ENCODE results near the gene ATP2C1.

The ATP2C1 gene

GRCh38 chr3:130897316-130897715 is 3.4 kb downstream of the ATP2C1 start:
- TF ChIP-seq, protein P1, sequence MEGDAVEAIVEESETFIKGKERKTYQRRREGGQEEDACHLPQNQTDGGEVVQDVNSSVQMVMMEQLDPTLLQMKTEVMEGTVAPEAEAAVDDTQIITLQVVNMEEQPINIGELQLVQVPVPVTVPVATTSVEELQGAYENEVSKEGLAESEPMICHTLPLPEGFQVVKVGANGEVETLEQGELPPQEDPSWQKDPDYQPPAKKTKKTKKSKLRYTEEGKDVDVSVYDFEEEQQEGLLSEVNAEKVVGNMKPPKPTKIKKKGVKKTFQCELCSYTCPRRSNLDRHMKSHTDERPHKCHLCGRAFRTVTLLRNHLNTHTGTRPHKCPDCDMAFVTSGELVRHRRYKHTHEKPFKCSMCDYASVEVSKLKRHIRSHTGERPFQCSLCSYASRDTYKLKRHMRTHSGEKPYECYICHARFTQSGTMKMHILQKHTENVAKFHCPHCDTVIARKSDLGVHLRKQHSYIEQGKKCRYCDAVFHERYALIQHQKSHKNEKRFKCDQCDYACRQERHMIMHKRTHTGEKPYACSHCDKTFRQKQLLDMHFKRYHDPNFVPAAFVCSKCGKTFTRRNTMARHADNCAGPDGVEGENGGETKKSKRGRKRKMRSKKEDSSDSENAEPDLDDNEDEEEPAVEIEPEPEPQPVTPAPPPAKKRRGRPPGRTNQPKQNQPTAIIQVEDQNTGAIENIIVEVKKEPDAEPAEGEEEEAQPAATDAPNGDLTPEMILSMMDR (IDR thresholded peaks at IDR 0.05): no peak

GRCh38 chr3:130900959-130901358 is 7.1 kb downstream of the ATP2C1 start:
- TF ChIP-seq, protein P1 (IDR thresholded peaks at IDR 0.05): no peak

GRCh38 chr3:130901463-130902204 is 7.8 kb downstream of the ATP2C1 start:
- TF ChIP-seq, protein P1 (IDR thresholded peaks at IDR 0.05): no peak

DNA sequence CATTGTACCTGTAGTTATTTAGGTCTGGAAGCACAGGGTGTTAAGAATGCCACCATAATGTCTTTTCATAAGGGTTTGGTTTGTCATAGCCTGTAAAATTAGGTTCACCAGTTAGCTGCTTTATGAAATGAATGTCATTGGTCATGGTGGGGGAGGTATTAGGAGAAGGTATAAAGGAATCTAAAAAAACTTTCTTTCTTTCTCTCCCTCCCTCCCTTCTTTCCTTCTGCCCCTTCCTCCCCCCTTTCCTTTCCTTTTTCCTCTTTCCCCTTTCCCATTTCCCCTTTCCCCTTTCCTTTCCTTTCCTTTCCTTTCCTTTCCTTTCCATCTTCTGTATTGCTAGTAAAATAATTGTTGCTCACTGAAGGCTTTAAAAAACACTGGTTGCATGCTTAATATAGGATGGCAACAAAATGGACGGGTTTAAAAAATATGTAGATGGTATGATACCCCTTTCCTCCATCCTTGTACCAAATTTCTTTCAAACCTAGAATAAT is 9.6 kb downstream of the ATP2C1 start:
- TF ChIP-seq, protein P1 (IDR thresholded peaks at IDR 0.05): no peak

GRCh38 chr3:130904491-130904890 is 10.6 kb downstream of the ATP2C1 start:
- TF ChIP-seq, protein P1 (IDR thresholded peaks at IDR 0.05): no peak

GRCh38 chr3:130905551-130905950 is 11.7 kb downstream of the ATP2C1 start:
- TF ChIP-seq, protein P1 (IDR thresholded peaks at IDR 0.05): no peak

- TF ChIP-seq, protein P1 (IDR thresholded peaks at IDR 0.05): no peak
These were observed 12.6 kb downstream of the ATP2C1 start for GRCh38 chr3:130906374-130906995.

Measured in LNCAP (cell line).